C4-2B (cell line): ENCODE results near the gene ZFP69B.

ENCODE experiments used
- ZFX ChIP-seq: fragments of 450-650 bp; IDR thresholded peaks from 2 replicates; pipeline ENCODE4 v1.6.1; 2017
- TF ChIP-seq, protein P1 (sequence below): fragments of 450-650 bp; conservative IDR thresholded peaks from 2 replicates; pipeline ENCODE4 v1.5.1; 2017; ENCODE audit warnings: mild to moderate bottlenecking

DNA sequence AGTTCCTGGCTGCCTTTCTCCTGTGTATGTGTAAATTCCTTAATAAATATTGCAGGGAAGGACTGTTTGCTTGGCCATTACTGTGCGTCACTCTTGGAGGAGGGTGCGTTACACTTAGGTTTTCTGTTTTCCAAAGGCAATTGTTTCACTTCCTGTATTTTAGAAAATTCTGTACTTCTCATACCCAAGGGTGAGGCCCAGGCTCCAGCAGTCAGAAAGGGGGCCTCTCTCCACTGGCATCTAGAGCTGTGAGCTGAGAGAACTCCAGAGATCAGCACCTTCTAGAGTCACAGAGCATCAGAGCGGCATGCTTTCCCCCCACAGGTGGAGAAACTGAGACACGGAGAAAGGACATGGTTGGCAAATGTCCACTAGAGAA, 27.0 kb upstream of the ZFP69B start:
- TF ChIP-seq, protein P1, sequence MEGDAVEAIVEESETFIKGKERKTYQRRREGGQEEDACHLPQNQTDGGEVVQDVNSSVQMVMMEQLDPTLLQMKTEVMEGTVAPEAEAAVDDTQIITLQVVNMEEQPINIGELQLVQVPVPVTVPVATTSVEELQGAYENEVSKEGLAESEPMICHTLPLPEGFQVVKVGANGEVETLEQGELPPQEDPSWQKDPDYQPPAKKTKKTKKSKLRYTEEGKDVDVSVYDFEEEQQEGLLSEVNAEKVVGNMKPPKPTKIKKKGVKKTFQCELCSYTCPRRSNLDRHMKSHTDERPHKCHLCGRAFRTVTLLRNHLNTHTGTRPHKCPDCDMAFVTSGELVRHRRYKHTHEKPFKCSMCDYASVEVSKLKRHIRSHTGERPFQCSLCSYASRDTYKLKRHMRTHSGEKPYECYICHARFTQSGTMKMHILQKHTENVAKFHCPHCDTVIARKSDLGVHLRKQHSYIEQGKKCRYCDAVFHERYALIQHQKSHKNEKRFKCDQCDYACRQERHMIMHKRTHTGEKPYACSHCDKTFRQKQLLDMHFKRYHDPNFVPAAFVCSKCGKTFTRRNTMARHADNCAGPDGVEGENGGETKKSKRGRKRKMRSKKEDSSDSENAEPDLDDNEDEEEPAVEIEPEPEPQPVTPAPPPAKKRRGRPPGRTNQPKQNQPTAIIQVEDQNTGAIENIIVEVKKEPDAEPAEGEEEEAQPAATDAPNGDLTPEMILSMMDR = no peak
- no peak for TF ChIP-seq ZFX
